ENCODE results near the gene IRAK1. TPM values are rescaled to one million over a fixed set of nuclear protein-coding genes. Genes with fewer than 3 reads are reported as not detected.

The IRAK1 gene
- total and polyA plus RNA-seq, 11 donors: 22.0 to 89.3 (median 29.7) TPM

DNA sequence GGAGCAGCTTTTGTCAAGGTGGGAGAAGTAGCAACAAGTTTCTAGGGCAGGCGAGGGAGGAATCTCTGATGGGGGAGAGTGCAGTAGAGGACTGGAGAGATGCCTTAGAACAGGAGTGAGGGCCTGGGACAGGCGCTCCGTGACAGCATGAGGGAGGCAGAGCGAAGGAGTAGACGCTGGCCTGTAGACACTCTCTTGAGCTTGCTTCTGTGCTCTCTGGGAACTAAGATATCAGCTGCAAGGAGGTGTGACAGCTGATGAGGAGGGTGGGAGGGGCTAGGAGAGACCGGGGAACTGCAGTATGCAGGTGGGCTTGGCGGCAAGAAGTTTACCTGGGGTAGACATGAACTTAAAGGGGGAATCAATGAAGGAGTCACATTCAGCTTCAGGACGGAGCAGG, 42.1 kb upstream of the IRAK1 start:
- Histone ChIP-seq H3K36me3 (peaks cover 0 to 8% (median 0%) of the 10 kb centered on the region in 9 donors), H3K4me1 (peaks cover 0 to 82% (median 32%) of the 10 kb centered on the region in 12 donors), H3K9me3 (no peaks in the 10 kb centered on the region), H3K27me3 (peaks cover 0 to 46% (median 0%) of the 10 kb centered on the region in 9 donors), H3K27ac (no peak overlapping the region), H3K4me3 (no peak overlapping the region)
- DNase-seq (no peak), ATAC-seq (peak in 1 of 4 donors; percentile 16)
- 56 to 70% (median 63%) methylated on average over 8 of the region's 8 CpGs for WGBS, 4 donors
- TF ChIP-seq, protein P1, sequence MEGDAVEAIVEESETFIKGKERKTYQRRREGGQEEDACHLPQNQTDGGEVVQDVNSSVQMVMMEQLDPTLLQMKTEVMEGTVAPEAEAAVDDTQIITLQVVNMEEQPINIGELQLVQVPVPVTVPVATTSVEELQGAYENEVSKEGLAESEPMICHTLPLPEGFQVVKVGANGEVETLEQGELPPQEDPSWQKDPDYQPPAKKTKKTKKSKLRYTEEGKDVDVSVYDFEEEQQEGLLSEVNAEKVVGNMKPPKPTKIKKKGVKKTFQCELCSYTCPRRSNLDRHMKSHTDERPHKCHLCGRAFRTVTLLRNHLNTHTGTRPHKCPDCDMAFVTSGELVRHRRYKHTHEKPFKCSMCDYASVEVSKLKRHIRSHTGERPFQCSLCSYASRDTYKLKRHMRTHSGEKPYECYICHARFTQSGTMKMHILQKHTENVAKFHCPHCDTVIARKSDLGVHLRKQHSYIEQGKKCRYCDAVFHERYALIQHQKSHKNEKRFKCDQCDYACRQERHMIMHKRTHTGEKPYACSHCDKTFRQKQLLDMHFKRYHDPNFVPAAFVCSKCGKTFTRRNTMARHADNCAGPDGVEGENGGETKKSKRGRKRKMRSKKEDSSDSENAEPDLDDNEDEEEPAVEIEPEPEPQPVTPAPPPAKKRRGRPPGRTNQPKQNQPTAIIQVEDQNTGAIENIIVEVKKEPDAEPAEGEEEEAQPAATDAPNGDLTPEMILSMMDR (IDR thresholded peaks at IDR 0.05): no peak
- intact Hi-C loops (cut with DNase I): no loop called here

DNA sequence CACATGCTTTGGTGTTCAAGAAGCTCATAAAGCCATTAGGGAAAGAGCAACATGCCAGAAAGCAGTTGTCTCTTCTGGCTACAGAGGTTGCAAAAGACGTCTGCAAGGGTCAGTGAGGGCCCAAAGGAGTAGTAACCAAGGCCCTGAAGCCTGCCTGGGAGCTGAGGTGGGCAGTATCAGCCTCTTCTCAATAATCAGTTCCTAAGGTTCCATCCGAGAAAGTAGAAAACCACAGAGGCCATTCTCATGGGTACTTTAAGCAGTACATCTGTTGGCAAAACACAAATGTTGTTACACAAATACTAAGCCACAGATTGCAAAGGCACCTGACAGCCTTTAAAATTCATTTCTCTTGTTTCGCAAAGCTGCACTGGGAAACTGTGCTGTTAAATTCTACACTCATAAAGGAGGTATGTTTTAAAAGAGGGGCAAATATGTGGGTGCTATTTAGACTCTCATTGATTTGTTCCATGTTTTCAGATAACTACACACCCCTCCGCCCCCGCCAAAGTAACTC, 40.1 kb upstream of the IRAK1 start:
- H3K4me1 ChIP-seq: peaks cover 0 to 77% (median 35%) of the 10 kb centered on the region in 12 donors
- no peak for TF ChIP-seq POLR2A (IDR thresholded peaks at IDR 0.05)
- TF ChIP-seq, protein P1 (IDR thresholded peaks at IDR 0.05): no peak
- DNase-seq (no peak), ATAC-seq (no peak)
- 67 to 71% (median 69%) methylated on average over 5 of the region's 5 CpGs for WGBS, 4 donors
- intact Hi-C loops (cut with DNase I): loop anchor here in 1 of 10 donors (5.0 kb wide), 1 partner anchor 42 kb away; the partner anchor contains the start of gene IRAK1
- no peak overlapping the region for H3K27ac ChIP-seq
- no peak overlapping the region for H3K4me3 ChIP-seq
- peaks cover 0 to 15% (median 0%) of the 10 kb centered on the region in 9 donors for H3K36me3 ChIP-seq
- peaks cover 0 to 39% (median 0%) of the 10 kb centered on the region in 9 donors for H3K27me3 ChIP-seq
- H3K9me3 ChIP-seq: no peaks in the 10 kb centered on the region

DNA sequence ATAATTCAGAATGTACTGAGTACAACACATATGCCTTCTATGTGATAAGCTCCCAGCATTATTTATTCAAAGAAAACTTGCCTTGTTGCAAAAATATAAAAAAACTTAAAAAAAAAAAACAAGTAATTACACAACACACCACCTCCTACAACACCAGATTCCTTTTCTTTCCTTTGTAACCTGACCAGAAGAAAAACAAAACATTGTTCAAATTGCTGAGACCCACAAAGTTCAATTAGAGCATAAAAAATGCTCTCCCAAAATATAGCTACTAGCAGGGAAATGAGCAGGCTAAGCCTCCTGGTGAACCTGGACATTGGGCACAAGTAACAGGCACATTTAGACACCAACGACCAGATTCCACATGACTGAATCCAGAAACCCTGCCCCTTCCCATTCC, 39.5 kb upstream of the IRAK1 start:
- intact Hi-C loops (cut with DNase I): loop anchor here in 1 of 10 donors (5.0 kb wide), 1 partner anchor 42 kb away; the partner anchor contains the start of gene IRAK1
- H3K36me3 ChIP-seq: peaks cover 0 to 16% (median 0%) of the 10 kb centered on the region in 9 donors
- H3K4me1 ChIP-seq: peaks cover 0 to 73% (median 35%) of the 10 kb centered on the region in 12 donors
- DNase-seq: no peak
- no peak for ATAC-seq
- H3K9me3 ChIP-seq: no peaks in the 10 kb centered on the region
- 8 to 16% (median 10%) methylated on average over 1 of the region's 1 CpG for WGBS, 4 donors
- TF ChIP-seq, protein P1 (IDR thresholded peaks at IDR 0.05): no peak
- TF ChIP-seq POLR2A (IDR thresholded peaks at IDR 0.05): no peak
- peaks cover 0 to 39% (median 0%) of the 10 kb centered on the region in 9 donors for H3K27me3 ChIP-seq
- H3K4me3 ChIP-seq: no peak overlapping the region
- H3K27ac ChIP-seq: no peak overlapping the region

DNA sequence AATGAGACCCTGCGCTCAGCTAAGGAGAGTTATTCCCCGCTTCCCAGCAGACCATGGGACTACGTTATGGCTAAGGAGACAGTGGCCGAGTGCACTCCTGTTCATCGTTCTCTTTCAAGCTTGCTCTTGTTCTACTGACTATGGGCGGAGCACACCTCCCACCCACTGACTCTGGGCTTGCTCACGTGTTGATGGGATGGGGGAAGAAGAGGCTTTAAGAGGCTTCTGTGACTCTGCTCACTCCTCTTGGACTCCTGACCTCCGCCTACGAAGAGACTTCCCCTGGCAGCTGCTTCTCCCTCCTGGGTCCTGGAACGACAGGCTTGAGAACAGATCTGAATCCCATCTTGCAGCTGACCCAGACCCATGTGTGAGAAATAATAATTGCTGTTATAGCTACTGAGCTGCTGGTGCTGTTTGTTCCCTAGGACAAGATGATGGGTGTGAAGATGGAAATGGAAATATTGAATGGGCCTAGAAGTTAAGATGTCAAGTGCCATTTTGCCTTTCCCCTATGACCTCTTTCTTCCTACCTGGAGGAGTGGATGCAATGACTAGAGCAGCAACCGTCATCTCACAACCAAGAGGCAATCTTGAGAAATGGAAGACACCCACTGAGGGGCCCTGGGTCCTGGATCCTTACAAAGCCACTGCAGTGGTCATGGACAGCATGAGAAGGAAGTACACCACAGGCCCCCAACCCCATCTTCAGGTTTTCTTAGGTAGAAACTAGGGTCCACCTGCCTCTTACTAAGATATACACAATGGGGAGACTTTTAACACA, 38.7 kb upstream of the IRAK1 start:
- 68 to 79% (median 74%) methylated on average over 11 of the region's 11 CpGs for WGBS, 4 donors
- intact Hi-C loops (cut with DNase I): loop anchor here in 1 of 10 donors (5.0 kb wide), 1 partner anchor 41 kb away; the partner anchor contains the start of gene IRAK1
- no peak overlapping the region for H3K4me3 ChIP-seq
- no peak overlapping the region for H3K27ac ChIP-seq
- H3K27me3 ChIP-seq: peaks cover 0 to 35% (median 0%) of the 10 kb centered on the region in 9 donors
- H3K9me3 ChIP-seq: no peaks in the 10 kb centered on the region
- peaks cover 0 to 64% (median 33%) of the 10 kb centered on the region in 12 donors for H3K4me1 ChIP-seq
- ATAC-seq: no peak
- peaks cover 0 to 16% (median 0%) of the 10 kb centered on the region in 9 donors for H3K36me3 ChIP-seq
- no peak for DNase-seq
- no peak for TF ChIP-seq POLR2A (IDR thresholded peaks at IDR 0.05)
- TF ChIP-seq, protein P1 (IDR thresholded peaks at IDR 0.05): no peak

All from heart left ventricle (tissue), 16 donors.